HCT116 (cell line): ENCODE measurements around the gene PLAGL2. TPM values are rescaled to one million over a fixed set of nuclear protein-coding genes. Genes with fewer than 3 reads are reported as not detected.

Experiments
- ATAC-seq: fragments of 200-7000 bp; cut with Tn5 transposase; 2 replicates; pipeline ENCODE4 v1.9.1; 2020; ENCODE audit warnings: mild to moderate bottlenecking, moderate library complexity
- BruUV-seq: library from RNA; stranded (reverse); fragments of 400-500 nt; replicated peaks from 2 replicates; lab custom pipeline; 2021; lab: Mats Ljungman, UMichigan
- CTCF ChIA-PET: fragments of 300-600 bp; sonication (Branson Sonifier 250); formaldehyde crosslinking; loops from one replicate; lab custom pipeline; 2021; ENCODE audit warnings: antibody characterized with exemption; lab: Charles Lee
- POLR2A ChIA-PET: fragments of 300-600, 350-600 bp; sonication (Branson Sonifier 250); formaldehyde crosslinking; loops from one replicate; lab custom pipeline; 2021; ENCODE audit warnings: antibody characterized with exemption; lab: Charles Lee
- RAD21 ChIA-PET, 2 experiments: fragments of 300-600 bp; sonication (Branson Sonifier 250); formaldehyde crosslinking; loops; one replicate each; lab custom pipeline; 2023; ENCODE audit warnings: low total read pairs in 2 of 2; ENCODE audit not compliant: uncharacterized antibody in 2 of 2, unreplicated experiment in 2 of 2, low non-redundant PET in 1 of 2; lab: Charles Lee
- DNase-seq: peaks from one replicate; pipeline ENCODE4 v3.0.0-alpha.2; 2010; ENCODE audit warnings: low read depth, low spot score
- H2AFZ ChIP-seq: fragments of 200-600 bp; shearing (Covaris generic), sonication (generic); 2 replicates; pipeline ENCODE4 v1.6.1; 2017; ENCODE audit warnings: low read depth, mixed run types, mixed read lengths, antibody characterized with exemption, low read length; ENCODE audit not compliant: poor library complexity, severe bottlenecking
- H3K27ac ChIP-seq: 2 replicates; pipeline ENCODE4 v1.5.1; 2012; ENCODE audit warnings: low read depth, low read length
- H3K27me3 ChIP-seq: fragments of 200-600 bp; sonication (generic); 2 replicates; pipeline ENCODE4 v1.6.1; 2016; ENCODE audit warnings: mixed run types, low read length, mixed read lengths; ENCODE audit not compliant: insufficient read depth
- H3K36me3 ChIP-seq, 2 experiments: fragments of 200-500 bp in 1 of 2; fragments of 200-600 bp in 1 of 2; sonication (Bioruptor generic) in 1 of 2; sonication (generic) in 1 of 2; 2 replicates each; pipeline versions ENCODE4 v1.5.1 to v1.6.1; 2014 to 2016; ENCODE audit warnings: low read length in 2 of 2, inconsistent platforms in 1 of 2, mixed read lengths in 1 of 2, mixed run types in 1 of 2; ENCODE audit not compliant: insufficient read depth in 2 of 2, control insufficient read depth in 1 of 2
- H3K4me1 ChIP-seq, 2 experiments: fragments of 200-600 bp in 1 of 2; sonication (generic) in 1 of 2; 2 replicates each; pipeline versions ENCODE4 v1.5.1 to v1.6.1; 2012 to 2017; ENCODE audit warnings: low read length in 2 of 2, inconsistent platforms in 1 of 2, mild to moderate bottlenecking in 1 of 2, mixed read lengths in 1 of 2, mixed run types in 1 of 2, moderate library complexity in 1 of 2; ENCODE audit not compliant: insufficient read depth in 2 of 2, control insufficient read depth in 1 of 2
- H3K4me2 ChIP-seq: fragments of 200-600 bp; sonication (generic); 2 replicates; pipeline ENCODE4 v1.6.1; 2017; ENCODE audit warnings: mixed run types, low read length, mixed read lengths
- H3K4me3 ChIP-seq, 2 experiments: fragments of 200-600 bp in 1 of 2; sonication (generic) in 1 of 2; replicated peaks in 1 of 2; 2 replicates each; pipeline ENCODE4 v1.5.1; 2011 to 2016; ENCODE audit warnings: low read length in 2 of 2, control low read depth in 1 of 2, low read depth in 1 of 2, mild to moderate bottlenecking in 1 of 2, mixed read lengths in 1 of 2, mixed run types in 1 of 2
- H3K79me2 ChIP-seq: fragments of 200-600 bp; sonication (generic); 2 replicates; pipeline ENCODE4 v1.6.1; 2017; ENCODE audit warnings: mild to moderate bottlenecking, mixed run types, low read length, moderate library complexity, mixed read lengths; ENCODE audit not compliant: insufficient read depth
- H3K9ac ChIP-seq: fragments of 200-600 bp; sonication (generic); 2 replicates; pipeline ENCODE4 v1.6.1; 2016; ENCODE audit warnings: low read length, mixed read lengths
- H3K9me2 ChIP-seq: fragments of 200-600 bp; sonication (generic), shearing (Covaris generic); 2 replicates; pipeline ENCODE4 v1.6.1; 2017; ENCODE audit warnings: mixed run types, mild to moderate bottlenecking, moderate library complexity; ENCODE audit not compliant: insufficient read depth
- H3K9me3 ChIP-seq, 2 experiments: fragments of 200-500 bp in 1 of 2; fragments of 200-600 bp in 1 of 2; sonication (Bioruptor generic) in 1 of 2; sonication (generic) in 1 of 2; 2 replicates each; pipeline ENCODE4 v1.6.1; 2014 to 2017; ENCODE audit warnings: low read length in 2 of 2, mixed read lengths in 2 of 2, inconsistent platforms in 1 of 2, low read depth in 1 of 2, mild to moderate bottlenecking in 1 of 2, mixed run types in 1 of 2, moderate library complexity in 1 of 2; ENCODE audit not compliant: control insufficient read depth in 1 of 2, insufficient read depth in 1 of 2
- H4K20me1 ChIP-seq: fragments of 200-600 bp; sonication (generic), shearing (Covaris generic); 2 replicates; pipeline ENCODE4 v1.6.1; 2017; ENCODE audit warnings: mixed run types, mild to moderate bottlenecking, moderate library complexity; ENCODE audit not compliant: insufficient read depth
- ATF3 ChIP-seq: IDR thresholded peaks from 2 replicates; pipeline ENCODE4 v1.6.1; 2012
- EGR1 ChIP-seq: IDR thresholded peaks from 2 replicates; pipeline ENCODE4 v1.6.1; 2012; ENCODE audit warnings: low read depth
- ELF1 ChIP-seq: IDR thresholded peaks from 2 replicates; pipeline ENCODE4 v1.6.1; 2012; ENCODE audit warnings: low read depth, borderline replicate concordance
- FOSL1 ChIP-seq: IDR thresholded peaks from 2 replicates; pipeline ENCODE4 v1.6.1; 2012; ENCODE audit warnings: low read depth
- POLR2A ChIP-seq: IDR thresholded peaks from 2 replicates; pipeline ENCODE4 v1.7.0; 2011; ENCODE audit warnings: borderline replicate concordance; ENCODE audit not compliant: insufficient read depth, insufficient read length; ENCODE audit errors: extremely low read depth
- REST ChIP-seq: IDR thresholded peaks from 2 replicates; pipeline ENCODE4 v1.6.1; 2012; ENCODE audit warnings: low read depth
- SRF ChIP-seq: IDR thresholded peaks from 2 replicates; pipeline ENCODE4 v1.6.1; 2012; ENCODE audit warnings: low read depth
- ZFX ChIP-seq: fragments of 450-650 bp; IDR thresholded peaks from 2 replicates; pipeline ENCODE4 v1.6.1; 2017
- ZNF274 ChIP-seq: fragments of 200-500 bp; sonication (Bioruptor generic); IDR thresholded peaks from 2 replicates; pipeline ENCODE4 v1.6.1; 2014; ENCODE audit warnings: mild to moderate bottlenecking, low read depth, low read length, inconsistent platforms
- intact Hi-C: fragments of 100-400 bp; cut with micrococcal nuclease; formaldehyde crosslinking; loops from 2 replicates; pipeline ENCODE4 v1.10.0; 2022
- total RNA-seq: library from RNA; stranded (reverse); gene quantifications from one replicate; pipeline ENCODE4 v1.2.1, GENCODE V29; 2021; ENCODE audit not compliant: unreplicated experiment
- TF ChIP-seq, protein P1 (sequence below): IDR thresholded peaks from 2 replicates; pipeline ENCODE4 v1.6.1; 2011; ENCODE audit warnings: mild to moderate bottlenecking, low read length, moderate library complexity; ENCODE audit not compliant: insufficient replicate concordance; ENCODE audit errors: extremely low read depth
- TF ChIP-seq, protein P2 (sequence below): IDR thresholded peaks from 2 replicates; pipeline ENCODE4 v1.6.1; 2012

The PLAGL2 gene
- total RNA-seq, 1 experiment from 2014 or later, result 18.3 TPM

- Histone ChIP-seq H3K4me2 (no peak overlapping the region), H3K9ac (no peak overlapping the region), H3K4me1 (no peaks in the 10 kb centered on the region), H3K9me2 (no peaks in the 10 kb centered on the region), H3K36me3 (peaks cover 20 to 44% of the 10 kb centered on the region in 2 experiments), H3K27ac (no peak overlapping the region), H3K27me3 (no peaks in the 10 kb centered on the region), H2AFZ (no peak overlapping the region), H3K79me2 (no peaks in the 10 kb centered on the region), H3K4me3 (no peak overlapping the region), H4K20me1 (no peaks in the 10 kb centered on the region), H3K9me3 (no peaks in the 10 kb centered on the region)
- RAD21 ChIA-PET, result no interaction called here
- POLR2A ChIA-PET, result no interaction called here
- intact Hi-C loops, result loop anchor here (10.0 kb wide), 1 partner anchor 56 kb away; no protein-coding TSS in a partner anchor
- no peak for TF ChIP-seq ZFX
- TF ChIP-seq, protein P1, sequence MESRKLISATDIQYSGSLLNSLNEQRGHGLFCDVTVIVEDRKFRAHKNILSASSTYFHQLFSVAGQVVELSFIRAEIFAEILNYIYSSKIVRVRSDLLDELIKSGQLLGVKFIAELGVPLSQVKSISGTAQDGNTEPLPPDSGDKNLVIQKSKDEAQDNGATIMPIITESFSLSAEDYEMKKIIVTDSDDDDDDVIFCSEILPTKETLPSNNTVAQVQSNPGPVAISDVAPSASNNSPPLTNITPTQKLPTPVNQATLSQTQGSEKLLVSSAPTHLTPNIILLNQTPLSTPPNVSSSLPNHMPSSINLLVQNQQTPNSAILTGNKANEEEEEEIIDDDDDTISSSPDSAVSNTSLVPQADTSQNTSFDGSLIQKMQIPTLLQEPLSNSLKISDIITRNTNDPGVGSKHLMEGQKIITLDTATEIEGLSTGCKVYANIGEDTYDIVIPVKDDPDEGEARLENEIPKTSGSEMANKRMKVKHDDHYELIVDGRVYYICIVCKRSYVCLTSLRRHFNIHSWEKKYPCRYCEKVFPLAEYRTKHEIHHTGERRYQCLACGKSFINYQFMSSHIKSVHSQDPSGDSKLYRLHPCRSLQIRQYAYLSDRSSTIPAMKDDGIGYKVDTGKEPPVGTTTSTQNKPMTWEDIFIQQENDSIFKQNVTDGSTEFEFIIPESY, result no peak
- TF ChIP-seq ZNF274, result no peak
- no peak for TF ChIP-seq POLR2A
- no peak for TF ChIP-seq FOSL1
- no peak for TF ChIP-seq EGR1
- no peak for TF ChIP-seq REST
- TF ChIP-seq, protein P2, sequence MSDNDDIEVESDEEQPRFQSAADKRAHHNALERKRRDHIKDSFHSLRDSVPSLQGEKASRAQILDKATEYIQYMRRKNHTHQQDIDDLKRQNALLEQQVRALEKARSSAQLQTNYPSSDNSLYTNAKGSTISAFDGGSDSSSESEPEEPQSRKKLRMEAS, result no peak
- no peak for TF ChIP-seq SRF
- TF ChIP-seq ATF3, result no peak
- TF ChIP-seq ELF1, result no peak
- CTCF ChIA-PET, result no interaction called here
- ATAC-seq (no peak), DNase-seq (no peak)
- BruUV-seq, result no TSS peak
Measured at GRCh38 chr20:32158943-32159660, 48.4 kb downstream of the PLAGL2 start.
